ENCODE results near the gene CMIP. TPM values are rescaled to one million over a fixed set of nuclear protein-coding genes. Genes with fewer than 3 reads are reported as not detected.

The CMIP gene
- total RNA-seq, 1 experiment from 2014 or later: 48.2 TPM

- no peak overlapping the region for H2BK120ac ChIP-seq (ENCODE audit: low read depth, low read length, poor library complexity, severe bottlenecking)
- peaks cover 31 to 34% of the 10 kb centered on the region in 2 experiments for H3K4me1 Mint-ChIP-seq
- H2BK5ac ChIP-seq (ENCODE audit: insufficient read length, low read length): no peak overlapping the region
- DNase-seq: no peak
- no peak overlapping the region; the same call in 1 of the 2 replicates for H3K14ac ChIP-seq (ENCODE audit: insufficient read depth, low read length)
- H3K27me3 Mint-ChIP-seq (ENCODE audit: low read depth): no peaks in the 10 kb centered on the region
- no peak overlapping the region for H3K4me3 Mint-ChIP-seq
- H3K4ac ChIP-seq (ENCODE audit: low read depth, low read length): no peak overlapping the region
- H3K56ac ChIP-seq (ENCODE audit: insufficient read length, low read depth, low read length): no peak overlapping the region
- H4K91ac ChIP-seq (ENCODE audit: insufficient read length, low read depth, low read length): no peak overlapping the region
- H3K27me3 ChIP-seq (ENCODE audit: insufficient read depth, low read length): no peaks in the 10 kb centered on the region
- no peak overlapping the region for H2BK15ac ChIP-seq (ENCODE audit: low read depth, low read length)
- no peaks in the 10 kb centered on the region for H3K36me3 Mint-ChIP-seq (ENCODE audit: insufficient read depth in 1 of 3, low read depth in 3 of 3)
- no peak for TF ChIP-seq CTCF (conservative IDR thresholded peaks at IDR 0.05)
- H3K79me2 ChIP-seq (ENCODE audit: insufficient read depth, low read length): peaks cover 4% of the 10 kb centered on the region; the same call in 1 of the 2 replicates
- H3K27ac Mint-ChIP-seq: peak overlapping the region in 2 of 3 experiments; percentile 51 to 93; a peak in 6 of 7 replicates
- H3K23me2 ChIP-seq (ENCODE audit: insufficient read length, low read depth, low read length, poor library complexity, severe bottlenecking): no peaks in the 10 kb centered on the region
- no peak overlapping the region for H2BK20ac ChIP-seq (ENCODE audit: low read depth, low read length, poor library complexity, severe bottlenecking)
- H3K23ac ChIP-seq (ENCODE audit: insufficient read length, low read depth, low read length): no peak overlapping the region
- H3K4me1 ChIP-seq (ENCODE audit: insufficient read depth, low read length): no peaks in the 10 kb centered on the region
- H2AFZ ChIP-seq (ENCODE audit: low read length): no peak overlapping the region
- no peak overlapping the region for H3T11ph ChIP-seq (ENCODE audit: low read length)
- no peak overlapping the region for H3K9ac ChIP-seq (ENCODE audit: extremely low read depth, insufficient read length, low read length)
- H4K8ac ChIP-seq (replicated peaks; ENCODE audit: insufficient read length, low read depth, low read length): no peak overlapping the region
- H3K18ac ChIP-seq (ENCODE audit: insufficient read length, low read depth, low read length): no peak overlapping the region
- H3K4me2 ChIP-seq (ENCODE audit: insufficient read depth, insufficient read length, low read length): no peak overlapping the region
- no peak overlapping the region for H2AK5ac ChIP-seq (ENCODE audit: insufficient read length, low read length)
- peaks cover 2% of the 10 kb centered on the region for H4K20me1 ChIP-seq (ENCODE audit: control insufficient read depth, insufficient read depth, insufficient read length)
- peaks cover 3% of the 10 kb centered on the region for H3K79me1 ChIP-seq (ENCODE audit: insufficient read depth, low read depth, low read length, poor library complexity, severe bottlenecking)
- WGBS (ENCODE audit: extremely low coverage, insufficient read length, low lambda C conversion rate): no CpG with 5 or more reads among the region's 24 CpGs
- no peaks in the 10 kb centered on the region for H3K9me3 ChIP-seq (ENCODE audit: control insufficient read depth, low read depth, low read length)
- H2BK12ac ChIP-seq (ENCODE audit: insufficient read length, low read depth, low read length): no peak overlapping the region
- no peak overlapping the region for H4K5ac ChIP-seq (ENCODE audit: insufficient read length, low read depth, low read length)
- no peaks in the 10 kb centered on the region for H3K9me3 Mint-ChIP-seq
- no peak overlapping the region for H3K27ac ChIP-seq (ENCODE audit: insufficient read length, low read depth, low read length)
Measured at GRCh38 chr16:81571592-81572385, 127.2 kb downstream of the CMIP start.

Data from H9 (cell line).